HG02852 (cell line): Measurements from ENCODE around the gene TTLL8.
"Not testable (repeated sequence)": the region's sequence is repeated elsewhere in the genome, so short reads cannot be mapped to it uniquely, and the experiment has no call there.

Experiments used
- ATAC-seq: cut with Tn5 transposase; IDR thresholded peaks from one replicate; pipeline ENCODE4 v1.9.1; 2021; ENCODE audit warnings: mild to moderate bottlenecking, moderate library complexity; ENCODE audit not compliant: unreplicated experiment

The TTLL8 gene

GRCh38 chr22:49992921-49993648 is 65.0 kb downstream of the TTLL8 start:
- ATAC-seq, result no peak

- no peak for ATAC-seq
These were observed 66.1 kb downstream of the TTLL8 start for GRCh38 chr22:49991907-49992533.

- no peak for ATAC-seq
These were observed 66.9 kb downstream of the TTLL8 start for GRCh38 chr22:49991167-49991566.

- not testable (repeated sequence) for ATAC-seq
These were observed 68.3 kb downstream of the TTLL8 start for GRCh38 chr22:49989826-49990225.

GRCh38 chr22:49986325-49986724 is 71.8 kb downstream of the TTLL8 start:
- ATAC-seq, result no peak

- ATAC-seq, result no peak
These were observed 74.7 kb downstream of the TTLL8 start for GRCh38 chr22:49983148-49984042.

GRCh38 chr22:49981799-49982198 is 76.3 kb downstream of the TTLL8 start:
- not testable (repeated sequence) for ATAC-seq

GRCh38 chr22:49979587-49980264 is 78.4 kb downstream of the TTLL8 start:
- ATAC-seq, result no peak

- no peak for ATAC-seq
These were observed 80.5 kb downstream of the TTLL8 start for GRCh38 chr22:49977578-49977977.

- no peak for ATAC-seq
These were observed 81.5 kb downstream of the TTLL8 start for GRCh38 chr22:49976439-49977175.

GRCh38 chr22:49975543-49976389 is 82.3 kb downstream of the TTLL8 start:
- no peak for ATAC-seq

- no peak for ATAC-seq
These were observed 84.8 kb downstream of the TTLL8 start for GRCh38 chr22:49973018-49973961.

- no peak for ATAC-seq
These were observed 85.7 kb downstream of the TTLL8 start for GRCh38 chr22:49972163-49973017.

- no peak for ATAC-seq
These were observed 86.6 kb downstream of the TTLL8 start for GRCh38 chr22:49971232-49972162.

GRCh38 chr22:49970528-49971231 is 87.4 kb downstream of the TTLL8 start:
- no peak for ATAC-seq
